ENCODE results near the gene SIK2.

SIK2 gene

GRCh38 chr11:111601979-111602864, at the start of gene SIK2:
TSS of gene SIK2 (plus strand) at chr11:111602449. CDS start at chr11:111602564, 115 bp downstream.
- TF ChIP-seq CTCF (conservative IDR thresholded peaks at IDR 0.05; ENCODE audit: low read length): peak; percentile 72
- H3K4me3 ChIP-seq (ENCODE audit: low read length): peak within 1 kb of the TSS; percentile 86
- DNase-seq (ENCODE audit: low read depth): peak; percentile 95

GRCh38 chr11:111554532-111554931, 47.7 kb upstream of the SIK2 start:
- DNase-seq (ENCODE audit: low read depth): no peak
- TF ChIP-seq CTCF (conservative IDR thresholded peaks at IDR 0.05; ENCODE audit: low read length): no peak
- H3K4me3 ChIP-seq (ENCODE audit: low read length): no peak overlapping the region

DNA sequence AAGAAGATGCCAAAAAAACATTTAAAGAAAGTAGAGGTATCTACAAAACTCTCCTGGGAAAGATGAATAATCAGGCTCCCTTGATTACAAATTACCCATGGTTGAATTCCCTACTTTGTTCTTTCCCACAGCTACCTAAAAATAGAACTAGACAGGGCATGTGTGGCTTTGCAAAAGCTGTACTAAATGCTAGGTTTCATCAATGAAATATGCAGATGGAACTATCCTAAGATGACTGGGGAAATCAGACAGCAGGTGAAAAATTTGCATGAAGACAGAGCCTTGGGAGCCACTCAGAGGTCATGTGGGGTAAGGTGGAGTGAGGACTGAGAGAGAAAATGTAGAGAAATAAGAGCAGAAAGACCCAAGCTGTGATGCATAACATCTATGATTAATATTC, 47.0 kb upstream of the SIK2 start:
- H3K4me3 ChIP-seq (ENCODE audit: low read length): no peak overlapping the region
- TF ChIP-seq CTCF (conservative IDR thresholded peaks at IDR 0.05; ENCODE audit: low read length): no peak
- DNase-seq (ENCODE audit: low read depth): peak; percentile 76

DNA sequence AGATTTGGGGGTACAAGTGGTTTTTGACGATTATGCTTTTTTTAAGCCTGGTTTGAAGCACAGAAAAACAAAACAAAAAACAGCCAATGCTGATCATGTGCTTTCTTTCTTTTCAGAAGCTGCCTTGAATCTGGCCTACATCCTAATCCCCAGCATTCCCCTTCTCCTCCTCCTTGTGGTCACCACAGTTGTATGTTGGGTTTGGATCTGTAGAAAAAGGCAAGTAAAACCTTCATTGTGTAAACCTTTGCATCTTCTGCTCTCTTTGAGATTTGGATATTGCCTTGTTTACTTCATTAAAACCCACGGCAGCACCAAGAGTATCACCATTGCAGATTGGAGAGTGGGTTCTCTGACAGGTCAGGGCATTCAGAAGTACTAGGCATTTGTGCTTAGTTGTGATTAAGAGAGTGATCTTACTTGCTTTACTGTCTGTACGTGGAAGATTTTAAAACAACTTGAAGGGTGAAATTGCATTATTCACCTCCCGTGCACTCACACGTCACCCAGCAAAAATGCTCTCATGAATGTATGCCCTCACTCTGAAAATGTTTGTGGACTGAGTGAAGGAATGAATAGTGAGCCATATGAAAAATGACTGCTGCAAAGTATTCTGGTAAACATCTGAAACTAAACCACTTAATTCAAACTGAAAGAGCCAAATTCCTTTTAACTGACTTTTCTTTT, 44.7 kb upstream of the SIK2 start:
- TF ChIP-seq CTCF (conservative IDR thresholded peaks at IDR 0.05; ENCODE audit: low read length): peak; percentile 41
- peak overlapping the region; percentile 15; the same call in 1 of the 2 replicates for H3K4me3 ChIP-seq (ENCODE audit: low read length)
- DNase-seq (ENCODE audit: low read depth): peak; percentile 98

DNA sequence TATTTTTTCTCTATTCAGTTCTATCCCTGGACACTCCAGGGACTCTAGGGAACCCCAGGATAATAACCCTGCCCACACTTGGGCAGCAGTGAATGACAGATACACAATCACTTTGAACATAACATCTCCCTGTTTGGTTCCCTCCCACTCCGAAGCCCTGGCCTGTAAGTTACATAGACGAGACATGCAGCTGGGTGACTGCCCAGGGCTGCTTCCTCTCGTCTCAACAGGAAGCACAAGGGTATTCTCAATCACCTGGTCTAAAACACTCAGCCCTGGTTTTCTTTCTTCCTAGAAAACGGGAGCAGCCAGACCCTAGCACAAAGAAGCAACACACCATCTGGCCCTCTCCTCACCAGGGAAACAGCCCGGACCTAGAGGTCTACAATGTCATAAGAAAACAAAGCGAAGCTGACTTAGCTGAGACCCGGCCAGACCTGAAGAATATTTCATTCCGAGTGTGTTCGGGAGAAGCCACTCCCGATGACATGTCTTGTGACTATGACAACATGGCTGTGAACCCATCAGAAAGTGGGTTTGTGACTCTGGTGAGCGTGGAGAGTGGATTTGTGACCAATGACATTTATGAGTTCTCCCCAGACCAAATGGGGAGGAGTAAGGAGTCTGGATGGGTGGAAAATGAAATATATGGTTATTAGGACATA, 42.3 kb upstream of the SIK2 start:
- no peak for DNase-seq (ENCODE audit: low read depth)
- no peak for TF ChIP-seq CTCF (conservative IDR thresholded peaks at IDR 0.05; ENCODE audit: low read length)
- H3K4me3 ChIP-seq (ENCODE audit: low read length): no peak overlapping the region

- DNase-seq (ENCODE audit: low read depth): no peak
- no peak overlapping the region for H3K4me3 ChIP-seq (ENCODE audit: low read length)
- no peak for TF ChIP-seq CTCF (conservative IDR thresholded peaks at IDR 0.05; ENCODE audit: low read length)
These were observed 41.4 kb upstream of the SIK2 start for GRCh38 chr11:111560800-111561199.

Data from AG10803 (cell line).